Medulla oblongata (tissue), 1 donor: ENCODE data around the gene ROM1.

Experiments
- DNase-seq: peaks from one replicate; pipeline ENCODE4 v3.0.0-alpha.2; 2015; ENCODE audit errors: extremely low spot score

The ROM1 gene

DNA sequence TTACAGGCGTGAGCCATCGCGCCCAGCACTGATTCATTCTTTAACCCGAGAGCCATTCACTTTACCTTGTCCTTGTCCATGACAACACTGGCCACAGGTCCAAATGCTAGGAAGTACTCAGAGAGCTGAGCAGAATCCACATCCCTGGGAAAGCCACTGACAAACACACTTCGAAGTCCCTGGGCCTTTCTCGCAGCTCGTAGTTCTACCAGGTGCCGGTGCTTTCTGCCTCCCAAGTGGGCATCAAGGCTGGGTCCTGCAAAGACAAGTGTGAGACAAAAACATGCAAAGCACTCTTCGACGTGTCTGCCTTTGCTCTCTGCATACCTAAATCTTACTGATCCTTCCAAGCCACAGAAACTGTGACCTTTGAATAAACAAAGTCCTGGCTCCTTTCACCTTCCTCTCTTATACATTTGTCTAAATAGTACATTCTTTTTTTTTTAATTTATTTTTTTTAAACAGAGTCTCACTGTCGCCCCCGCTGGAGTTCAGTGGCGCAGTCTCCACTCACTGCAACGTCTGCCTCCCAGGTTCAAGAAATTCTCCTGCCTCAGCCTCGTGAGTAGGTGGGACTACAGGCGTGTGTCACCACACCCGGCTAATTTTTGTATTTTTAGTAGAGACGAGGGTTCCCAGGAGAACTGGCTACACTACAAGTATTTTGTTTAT lies 24.0 kb upstream of the ROM1 start:
- DNase-seq, result no peak

DNA sequence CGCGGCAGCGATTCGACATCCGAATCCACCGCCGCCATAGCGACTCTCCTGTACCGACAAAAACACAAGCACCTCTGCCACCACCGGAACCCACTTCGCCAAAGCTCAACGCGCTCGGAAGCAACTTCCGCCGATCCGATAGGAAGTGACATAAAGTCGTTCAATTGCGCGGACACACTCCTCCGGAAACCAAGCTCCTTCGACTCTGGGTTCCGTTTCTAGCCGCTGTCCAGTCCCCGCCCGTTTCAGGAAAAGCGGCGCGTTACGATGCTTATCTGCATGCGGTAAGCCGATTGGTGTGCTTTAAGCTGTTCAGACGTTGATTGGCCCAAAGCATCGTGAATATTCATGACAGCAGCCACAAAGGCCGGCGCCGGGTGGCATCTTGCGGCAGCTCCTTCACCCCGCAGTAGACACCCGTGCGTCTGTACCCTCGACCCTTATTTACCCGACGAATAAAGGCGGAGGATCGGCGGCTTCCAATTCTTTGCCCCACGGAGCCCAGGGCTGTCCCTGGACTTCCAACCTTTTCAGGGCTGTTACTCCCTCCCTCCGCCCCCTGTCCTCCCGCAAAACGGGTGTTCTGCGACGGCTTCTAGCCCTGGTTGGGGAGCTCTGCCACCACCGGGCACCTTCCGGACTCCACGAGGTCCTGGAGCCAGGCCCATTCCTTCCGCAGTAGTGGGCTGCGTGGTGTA lies 21.5 kb upstream of the ROM1 start, which contains the start of gene TUT1:
Gene TUT1, minus strand, starts transcription at position 76 of the 698 bp plus-strand sequence. Its CDS starts 38 bp downstream, at position 38.
- DNase-seq, result peak; percentile 99

DNA sequence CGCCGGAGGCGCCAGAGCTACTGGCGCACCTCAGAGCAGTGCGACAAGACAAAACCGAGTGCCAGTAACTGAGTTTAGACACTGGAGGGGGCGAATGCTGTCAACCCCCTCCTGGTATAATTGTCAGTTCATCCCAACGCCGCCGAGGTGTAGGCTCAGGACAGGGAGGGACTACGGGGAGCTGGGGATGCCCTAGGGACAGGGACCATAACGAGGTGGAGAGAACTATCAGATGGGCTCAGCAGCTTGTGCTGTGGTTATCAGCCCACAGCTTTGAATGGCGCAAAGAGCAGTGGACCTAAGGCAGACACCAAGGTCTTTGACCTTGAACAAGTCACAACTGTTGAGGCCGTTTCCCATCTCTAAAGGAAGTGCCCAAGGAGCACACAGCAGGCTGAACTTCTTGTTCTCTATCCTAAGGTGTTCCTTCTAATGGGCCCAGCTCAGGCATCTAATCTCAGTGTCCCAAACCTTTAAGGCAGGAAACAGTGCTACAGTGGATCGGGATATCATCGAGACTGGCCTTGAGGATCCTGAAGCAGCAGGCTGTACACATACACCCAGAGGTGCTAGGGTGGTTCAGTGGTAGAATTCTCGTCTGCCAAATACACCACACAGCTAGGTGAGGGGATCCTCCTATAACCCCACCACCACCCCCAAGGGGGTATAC lies 20.8 kb upstream of the ROM1 start:
- peak; percentile 42 for DNase-seq

DNA sequence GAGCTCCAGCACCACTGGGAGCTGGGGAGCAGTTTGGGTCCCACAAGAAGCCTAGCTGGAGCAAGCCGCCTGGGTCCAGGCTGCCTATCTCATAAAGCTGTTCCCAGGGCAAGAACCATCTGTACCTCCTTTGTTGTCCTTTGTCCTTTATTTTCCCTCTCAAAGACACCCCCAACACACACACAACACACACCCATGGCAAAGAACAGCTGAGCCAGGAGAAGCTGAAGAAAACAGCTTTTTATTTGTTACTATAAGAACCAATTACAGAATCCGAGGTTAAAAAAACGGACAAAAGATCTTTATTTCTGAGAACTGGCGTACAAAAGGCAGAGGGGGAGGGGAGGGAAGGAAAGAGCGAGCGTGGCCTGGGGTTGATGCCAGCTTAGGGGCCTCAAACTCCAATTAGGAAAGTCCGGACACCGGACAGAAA lies 20.1 kb upstream of the ROM1 start:
- DNase-seq, result peak; percentile 76

DNA sequence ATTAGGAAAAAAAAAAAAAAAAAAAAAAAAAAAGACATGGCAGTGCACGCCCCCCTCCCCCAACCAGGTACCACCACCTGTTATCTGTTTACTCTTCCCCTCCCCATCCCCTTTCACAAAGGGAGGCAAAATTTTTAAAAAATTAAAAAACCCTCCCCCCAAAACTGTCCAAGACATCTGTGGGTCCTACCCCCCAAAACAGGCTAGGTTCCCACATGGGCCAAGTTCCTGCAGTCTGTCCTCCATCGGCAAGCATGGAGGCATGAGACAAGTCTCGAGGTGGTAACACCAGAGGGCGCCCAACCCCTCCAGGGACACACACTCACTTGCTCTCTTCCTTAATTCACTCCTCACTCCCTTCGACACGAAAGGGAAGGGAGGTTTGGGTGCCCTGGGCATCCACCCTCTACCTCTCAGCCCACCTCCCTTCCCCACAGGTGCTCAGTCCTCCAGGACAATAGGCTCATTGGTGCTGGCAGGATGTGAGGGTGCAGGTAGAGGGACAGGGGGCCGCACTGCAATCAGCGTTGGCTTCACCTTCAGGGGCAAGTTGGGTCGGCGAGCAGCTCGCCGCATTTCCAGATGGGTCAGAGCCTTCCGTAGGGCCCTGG lies 19.5 kb upstream of the ROM1 start:
- peak; percentile 81 for DNase-seq

DNA sequence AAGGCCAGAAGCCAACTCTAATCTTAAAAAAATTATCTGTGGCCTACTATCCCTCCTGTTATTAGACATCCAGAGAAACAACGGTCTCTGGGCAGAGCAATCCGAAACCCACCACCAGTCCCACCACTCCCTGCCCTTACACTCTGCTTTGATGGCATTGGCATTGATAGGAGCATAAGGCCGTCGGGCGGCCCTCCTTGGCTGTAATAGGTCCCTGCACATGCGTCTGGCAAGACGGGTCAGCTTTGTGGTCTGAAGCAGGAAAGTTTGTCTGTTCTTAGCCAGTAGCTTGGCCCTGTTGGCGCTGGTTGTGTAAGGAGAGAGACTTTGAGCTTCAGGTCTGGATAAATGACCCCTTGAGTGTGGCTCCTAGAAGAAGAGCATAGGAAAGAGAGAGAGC lies 17.9 kb upstream of the ROM1 start:
- DNase-seq, result no peak

DNA sequence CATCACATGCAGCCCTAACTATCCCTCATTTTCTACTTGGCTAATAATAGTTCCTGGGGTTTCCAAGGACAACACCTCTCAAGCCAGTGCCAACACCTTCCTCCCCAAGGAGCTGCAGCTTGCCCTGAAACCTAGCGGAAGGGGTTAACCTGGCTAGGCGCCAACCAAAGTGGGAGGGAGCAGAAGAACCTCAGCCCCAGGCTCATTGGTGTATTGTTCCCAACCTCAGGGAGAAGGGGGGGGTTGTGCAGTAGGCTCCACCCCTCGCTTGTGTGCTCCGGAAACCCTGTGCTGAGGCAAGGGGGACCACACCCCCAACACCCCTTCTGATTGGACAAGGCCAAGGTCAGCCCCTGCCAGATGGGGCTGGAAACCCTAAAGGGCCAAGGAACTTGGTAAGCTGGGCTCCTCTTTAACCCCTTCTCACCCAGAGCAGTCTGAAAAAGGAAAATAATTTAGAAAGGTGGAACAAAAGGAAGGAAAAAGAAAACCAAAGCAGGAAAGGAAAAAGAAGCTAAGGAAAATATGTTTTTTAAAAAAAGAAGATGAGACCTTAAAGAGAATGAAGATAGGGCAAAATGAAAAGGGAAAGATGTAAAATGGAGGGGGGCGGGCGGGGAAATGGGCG lies 13.9 kb upstream of the ROM1 start:
- DNase-seq, result peak; percentile 96

DNA sequence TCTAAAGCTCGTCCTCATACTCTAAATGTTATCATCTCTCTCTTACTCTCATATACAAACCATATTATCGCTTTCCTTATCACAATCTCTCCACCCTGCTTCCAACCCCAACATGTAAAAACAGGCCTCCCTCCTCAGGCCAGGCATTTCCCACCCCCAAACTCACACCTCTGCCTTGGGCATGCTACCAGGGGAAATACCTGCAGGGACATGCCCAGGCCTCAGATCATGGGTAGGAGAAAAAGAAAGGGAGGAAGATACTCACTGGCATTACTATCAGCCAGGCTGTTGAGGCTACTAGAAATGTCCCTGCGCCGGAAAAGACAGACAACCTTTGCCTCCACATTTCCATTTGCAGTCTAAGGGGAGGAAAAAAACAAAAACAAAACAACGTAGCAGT lies 13.2 kb upstream of the ROM1 start:
- no peak for DNase-seq

DNA sequence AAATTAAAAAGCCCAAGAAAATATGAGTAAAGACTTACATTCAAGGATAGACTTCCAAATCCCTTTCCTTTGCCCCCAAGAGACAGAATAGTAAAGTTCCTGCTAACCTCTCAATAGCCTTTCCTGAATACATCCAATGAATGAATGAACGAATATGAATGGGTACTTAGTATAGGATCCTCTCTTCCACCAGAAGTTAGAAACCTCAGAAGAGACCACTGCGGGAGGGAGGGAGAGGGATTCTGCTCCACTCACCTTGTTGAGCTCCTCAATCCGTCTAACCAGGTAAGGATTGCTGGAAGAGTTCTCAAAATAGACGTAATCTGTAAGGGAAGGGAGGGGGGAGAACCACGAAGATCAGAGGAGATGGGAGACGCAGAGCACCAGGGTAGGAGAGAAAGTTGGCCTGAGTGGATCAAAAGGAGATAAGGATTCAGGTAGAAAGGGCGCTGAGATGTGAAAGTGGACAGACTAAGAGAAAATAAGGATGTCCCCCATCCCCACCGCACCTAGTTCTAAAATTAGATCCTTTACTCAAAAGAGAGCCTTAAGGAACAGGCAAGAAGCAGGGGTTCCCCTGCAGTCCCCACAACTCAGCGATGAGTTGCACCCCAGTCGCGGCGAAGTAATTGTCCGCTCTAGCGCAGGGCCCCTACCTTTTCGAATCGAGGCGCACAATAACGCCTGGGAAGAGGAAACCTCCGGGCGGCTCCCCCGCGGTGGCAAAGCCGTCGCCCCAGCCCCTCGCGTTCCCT lies 12.5 kb upstream of the ROM1 start:
- DNase-seq, result no peak

DNA sequence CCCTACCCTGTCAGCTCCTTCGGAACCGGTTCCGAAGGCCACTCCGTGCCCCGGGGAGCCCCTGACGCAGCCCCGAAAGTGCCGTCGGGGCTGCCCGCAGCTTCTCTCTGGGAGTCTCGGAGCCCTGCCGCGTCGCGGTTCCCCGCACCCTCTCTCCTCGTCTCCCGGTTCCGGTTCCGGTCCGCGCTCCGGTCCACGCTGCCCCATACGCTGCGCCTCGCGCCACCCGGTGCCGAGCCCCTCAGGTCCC lies 12.0 kb upstream of the ROM1 start:
- no peak for DNase-seq

DNA sequence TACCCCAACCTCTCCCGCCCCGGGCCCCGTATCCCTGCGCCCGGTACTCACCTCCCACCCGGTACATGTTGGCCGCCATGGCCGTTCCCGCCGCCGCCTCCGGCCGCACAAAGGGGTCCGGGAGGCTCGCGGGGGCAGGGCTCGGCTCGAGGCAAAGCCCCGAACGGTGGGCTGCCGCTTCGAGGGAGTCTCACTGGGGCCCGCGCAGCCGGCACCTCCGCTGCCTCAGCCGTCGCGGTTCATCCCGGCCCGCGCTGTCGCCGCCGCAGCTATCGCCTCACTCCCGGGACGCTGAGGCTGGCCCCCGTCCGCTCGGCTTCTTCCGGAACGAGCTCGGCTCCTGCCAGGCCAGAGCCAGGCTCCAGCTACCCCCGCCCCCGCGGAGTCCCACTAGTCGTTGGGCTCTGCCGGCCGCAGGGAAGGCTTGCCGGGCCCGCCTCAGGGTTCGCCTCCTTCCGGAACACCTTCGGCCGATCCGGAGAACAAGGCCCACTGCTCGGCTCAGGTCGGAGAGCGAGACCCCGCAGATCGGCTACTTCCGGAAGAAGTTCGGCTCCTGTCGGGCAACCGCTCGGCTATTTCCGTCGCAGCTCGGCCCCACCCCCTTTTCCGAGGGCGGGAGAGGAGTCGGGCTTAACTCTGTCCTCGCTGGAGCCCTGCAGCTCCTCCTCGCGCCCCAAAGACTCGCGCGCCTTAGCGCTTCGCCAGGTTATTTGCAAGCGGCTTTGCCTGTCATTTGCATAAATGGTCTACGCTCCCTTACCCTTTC lies 11.5 kb upstream of the ROM1 start, which contains the start of gene MTA2:
Gene MTA2, minus strand, starts transcription at position 494 of the 769 bp plus-strand sequence. Its CDS starts 415 bp downstream, at position 79.
- peak; percentile 97 for DNase-seq

DNA sequence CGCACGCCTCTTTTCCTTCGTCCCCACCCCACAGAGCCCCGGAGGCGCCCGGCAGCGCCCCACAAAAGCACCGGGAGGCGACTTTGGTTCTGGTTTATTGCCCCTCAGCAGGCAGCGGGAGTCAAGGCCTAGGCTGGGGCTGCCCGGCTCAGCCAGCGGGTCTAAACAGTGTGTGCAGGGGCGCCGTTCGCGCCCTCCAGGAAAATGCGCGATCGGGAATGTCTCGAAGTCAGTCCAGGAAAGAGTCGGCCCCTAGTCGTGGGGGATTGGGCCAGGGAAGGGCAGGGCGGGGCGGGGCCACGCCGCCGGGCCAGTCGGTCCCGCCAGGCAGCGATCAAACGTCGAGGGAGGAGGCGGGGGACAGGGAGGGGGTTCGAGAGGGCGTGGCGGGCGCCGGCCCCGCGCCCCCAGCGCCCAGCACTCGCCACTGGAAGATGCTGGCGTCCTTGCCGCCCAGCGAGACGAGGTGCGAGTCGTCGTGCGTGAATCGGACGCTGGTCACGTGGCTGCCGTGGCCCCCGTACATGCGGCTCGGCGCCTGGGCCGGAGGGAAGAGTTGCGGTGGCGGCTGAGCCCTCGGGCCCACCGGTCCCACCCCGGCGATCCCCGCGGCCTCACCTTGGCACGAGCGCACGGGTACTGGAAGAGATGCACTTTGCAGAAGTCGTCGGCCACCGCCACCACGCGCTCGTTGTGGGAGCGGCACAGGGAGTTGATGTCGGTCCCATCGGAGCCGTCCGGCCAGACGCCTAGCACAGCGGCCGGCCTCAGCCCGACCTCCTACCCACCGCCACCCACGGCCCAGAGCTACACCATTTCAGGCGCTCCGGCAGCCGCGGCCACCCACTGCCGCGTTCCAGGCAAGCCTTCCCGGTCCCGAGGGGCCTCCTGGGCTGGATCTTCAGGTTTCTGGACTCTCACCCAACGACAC lies 10.7 kb upstream of the ROM1 start:
- peak; percentile 85 for DNase-seq

DNA sequence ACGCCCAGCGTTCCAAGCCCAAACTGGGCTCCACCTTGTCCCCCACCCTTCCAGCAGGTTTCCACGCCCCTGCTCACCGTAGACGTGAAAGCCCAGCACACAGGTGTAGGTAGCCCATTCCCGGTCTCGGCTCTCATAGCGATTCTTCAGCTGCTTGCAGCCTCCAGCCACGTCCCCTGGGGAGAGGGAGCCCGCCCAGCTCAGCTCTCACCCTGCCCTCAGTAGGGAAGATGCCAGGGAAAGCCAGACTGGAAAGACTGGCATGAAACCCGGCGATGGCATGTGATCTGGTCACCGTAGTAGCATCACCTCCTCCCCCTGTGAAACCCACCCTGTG lies 10.0 kb upstream of the ROM1 start:
- DNase-seq, result no peak

DNA sequence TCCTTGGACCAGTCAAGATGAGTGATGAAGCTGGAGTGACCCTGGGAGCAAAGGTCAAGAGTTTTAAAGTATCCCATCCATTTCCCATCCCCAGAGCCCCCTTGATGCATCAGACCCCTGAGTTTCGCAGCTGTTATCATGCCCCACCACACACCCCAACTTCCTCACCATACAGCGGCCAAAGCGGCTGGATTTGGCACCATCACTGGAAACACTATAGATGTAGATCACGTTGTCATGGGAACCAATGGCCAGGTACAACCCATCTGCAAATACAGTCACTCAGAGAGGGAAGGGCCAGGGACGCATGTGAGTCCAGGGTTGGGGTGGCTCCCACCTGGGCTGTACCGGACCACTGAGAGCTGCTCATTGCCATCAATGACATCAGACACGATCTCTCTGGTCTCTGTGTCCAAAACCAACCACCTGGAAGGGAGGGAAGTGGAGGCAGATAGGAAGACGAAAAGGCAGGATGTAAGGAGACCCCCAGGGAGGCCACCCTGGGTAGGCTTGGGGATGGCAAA lies 9.2 kb upstream of the ROM1 start:
- DNase-seq, result no peak

DNA sequence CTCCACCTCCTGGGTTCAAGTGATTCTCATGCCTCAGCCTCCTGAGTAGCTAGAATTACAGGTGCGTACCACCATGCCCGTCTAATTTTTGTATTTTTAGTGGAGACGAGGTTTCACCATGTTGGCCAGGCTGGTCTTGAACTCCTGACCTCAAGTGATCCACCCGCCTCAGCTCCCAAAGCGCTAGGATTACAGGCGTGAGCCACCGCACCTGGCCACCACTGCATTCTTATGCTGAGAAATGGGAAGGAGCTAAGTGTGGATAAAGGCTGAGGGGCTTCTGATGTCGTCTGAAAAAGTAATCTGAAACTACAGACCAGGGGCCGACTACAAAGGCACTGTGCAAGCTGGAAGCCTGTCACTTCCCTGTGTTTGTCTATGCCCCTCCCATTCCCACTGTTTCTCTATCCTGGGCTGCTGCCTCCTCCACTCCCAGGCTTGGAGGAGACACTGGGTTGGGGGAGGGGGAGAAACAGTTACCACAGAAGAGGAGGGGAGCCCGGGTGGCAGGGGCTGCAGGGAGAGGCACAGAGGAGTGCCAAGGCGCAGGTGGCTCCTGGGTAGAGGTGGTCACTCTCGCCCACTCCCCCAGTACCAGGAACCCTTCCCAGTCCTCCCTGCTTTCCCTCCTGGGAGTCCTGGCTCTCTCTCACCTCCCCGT lies 8.5 kb upstream of the ROM1 start:
- no peak for DNase-seq

DNA sequence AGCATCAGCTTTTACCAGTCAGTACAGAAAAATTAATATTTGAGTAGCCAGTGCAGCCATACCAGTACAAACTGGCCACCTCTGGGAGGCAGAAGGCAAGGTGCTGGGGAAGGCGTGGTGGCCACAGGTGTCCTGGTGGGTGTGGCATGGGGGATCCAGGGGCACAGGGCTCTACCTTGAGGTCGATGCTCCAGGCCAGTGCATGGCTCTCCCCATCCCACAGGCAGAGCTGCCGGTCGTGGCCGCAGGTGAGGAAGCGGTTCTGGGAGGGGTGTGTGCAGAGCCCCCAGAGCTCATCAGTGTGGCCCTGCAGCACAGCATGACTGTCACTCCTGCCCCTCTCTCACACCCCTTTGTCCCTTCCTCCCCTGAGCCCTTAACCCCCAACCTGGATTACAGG lies 7.6 kb upstream of the ROM1 start:
- no peak for DNase-seq

DNA sequence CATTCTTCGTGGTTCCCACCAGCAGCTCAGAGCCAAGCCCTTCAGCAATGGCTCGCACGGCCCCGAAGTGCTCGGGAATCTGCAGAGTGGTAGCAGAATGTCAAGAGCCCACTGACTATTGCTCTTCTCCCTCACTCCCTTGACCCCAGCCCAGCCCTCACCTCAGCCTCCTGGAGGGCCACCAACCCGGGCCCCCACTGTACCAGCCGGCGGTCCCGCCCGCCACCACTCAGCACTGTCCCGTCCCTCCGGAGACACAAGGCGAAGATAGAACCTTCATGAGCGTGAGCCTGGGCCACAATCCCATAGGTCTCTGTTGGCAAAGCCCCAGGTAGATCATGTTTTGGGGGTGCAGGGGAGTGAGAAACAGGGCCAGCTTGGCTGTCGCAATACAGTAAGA lies 7.2 kb upstream of the ROM1 start:
- DNase-seq, result no peak

DNA sequence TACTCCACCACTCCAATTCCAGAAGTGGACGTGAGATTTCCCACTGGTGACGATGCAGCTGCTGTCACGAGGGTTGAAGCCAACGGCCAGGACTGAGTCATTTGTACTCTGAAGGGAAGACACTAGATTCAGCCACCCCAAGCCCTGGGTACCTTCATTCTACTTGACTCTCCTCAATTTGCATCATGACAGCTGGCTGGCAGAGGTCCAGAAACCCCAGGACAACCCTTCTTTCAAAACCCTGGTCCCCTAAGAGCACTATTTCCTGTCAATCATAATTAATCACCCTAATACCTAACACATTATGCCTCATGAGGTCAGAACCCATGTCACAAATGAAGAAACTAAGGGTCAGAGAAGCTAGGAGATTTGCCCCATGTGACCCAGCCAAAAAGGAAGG lies 5.3 kb upstream of the ROM1 start:
- no peak for DNase-seq

DNA sequence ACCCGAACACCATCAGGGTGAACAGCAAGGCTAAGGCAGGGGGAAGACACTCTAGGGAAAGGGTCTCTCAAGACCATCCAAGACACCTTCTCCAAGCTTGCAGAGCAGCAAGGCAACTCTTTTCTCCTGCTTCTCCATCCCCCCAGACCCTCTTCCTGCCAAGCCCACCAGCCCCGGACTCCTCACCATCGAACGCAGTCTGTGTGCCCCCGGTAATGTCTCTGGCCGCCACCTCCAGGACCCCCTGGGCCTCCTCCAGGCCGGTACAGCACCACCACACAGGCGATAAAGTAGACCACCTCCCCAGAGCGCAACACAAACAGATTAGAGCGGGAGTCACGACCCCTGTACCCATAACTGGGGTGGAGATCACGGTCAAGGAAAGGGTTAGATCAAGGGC lies 4.3 kb upstream of the ROM1 start:
- no peak for DNase-seq
